Measurements from ENCODE around the gene AOPEP. TPM values are rescaled to one million over a fixed set of nuclear protein-coding genes. Genes with fewer than 3 reads are reported as not detected.

Gene AOPEP
- total RNA-seq, 1 experiment from 2014 or later, result 79.5 TPM

DNA sequence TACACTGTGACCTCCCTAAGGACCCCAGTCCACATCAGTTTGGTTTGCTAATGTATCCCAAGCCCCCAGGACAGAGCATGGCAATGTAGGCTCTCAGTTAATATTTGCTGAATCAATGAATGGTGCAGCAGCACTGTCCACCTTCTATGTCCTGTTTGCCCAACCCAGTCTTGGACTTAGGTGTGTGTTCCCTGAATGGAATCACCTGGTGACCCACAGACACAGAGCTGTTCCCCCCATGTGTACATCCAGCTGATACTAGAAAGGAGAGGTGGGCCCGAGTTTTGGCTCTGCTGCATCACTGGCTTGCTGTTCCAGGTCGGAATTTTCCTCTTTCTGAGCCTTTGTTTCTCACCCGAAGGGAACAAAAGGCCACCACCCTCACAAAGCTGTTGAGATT lies 180.2 kb downstream of the AOPEP start:
- Histone ChIP-seq H3K36me3 (no peaks in the 10 kb centered on the region), H3K9me3 (replicated peaks) (no peaks in the 10 kb centered on the region), H3K4me3 (no peak overlapping the region), H3K4me1 (peaks cover 32% of the 10 kb centered on the region), H3K27ac (no peak overlapping the region), H3K27me3 (no peaks in the 10 kb centered on the region)
- no peak for DNase-seq

DNA sequence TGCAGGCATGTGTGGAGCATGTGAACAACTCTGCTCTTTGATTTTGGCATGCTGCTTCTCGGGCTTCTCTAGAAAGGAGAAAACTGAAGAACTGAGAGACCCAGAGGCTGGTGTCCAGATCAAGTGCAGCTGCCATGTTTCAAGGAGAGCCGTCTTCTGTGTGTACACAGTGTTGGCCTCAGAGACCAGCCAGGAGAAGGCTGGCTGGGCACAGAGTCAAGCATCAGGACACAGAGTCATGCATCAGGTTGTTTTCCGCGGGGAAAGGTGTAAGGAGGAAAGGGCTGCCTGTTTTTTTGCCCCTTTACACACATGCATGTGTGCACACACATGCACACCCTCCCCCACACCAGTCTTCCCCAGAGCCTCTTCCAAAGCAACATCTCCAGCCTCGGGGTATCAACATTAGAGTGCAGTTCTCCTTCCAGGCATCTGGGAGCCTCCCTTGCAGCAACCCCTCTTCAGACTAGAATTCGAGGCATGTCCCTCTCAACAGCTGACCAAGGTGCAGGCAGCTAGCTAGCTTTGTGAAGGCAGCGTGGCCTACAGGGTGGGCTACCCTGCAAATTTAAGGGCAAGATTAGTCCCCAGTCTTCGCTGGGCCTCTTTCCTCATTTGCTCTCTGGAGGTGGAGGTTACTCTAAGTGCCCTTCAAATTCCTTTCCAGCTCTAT lies 180.9 kb downstream of the AOPEP start:
- Histone ChIP-seq H3K36me3 (no peaks in the 10 kb centered on the region), H3K27ac (peak overlapping the region; percentile 24), H3K4me1 (peaks cover 32% of the 10 kb centered on the region), H3K4me3 (no peak overlapping the region), H3K9me3 (replicated peaks) (no peaks in the 10 kb centered on the region), H3K27me3 (no peaks in the 10 kb centered on the region)
- DNase-seq, result peak in 1 of 2 experiments; percentile 46

DNA sequence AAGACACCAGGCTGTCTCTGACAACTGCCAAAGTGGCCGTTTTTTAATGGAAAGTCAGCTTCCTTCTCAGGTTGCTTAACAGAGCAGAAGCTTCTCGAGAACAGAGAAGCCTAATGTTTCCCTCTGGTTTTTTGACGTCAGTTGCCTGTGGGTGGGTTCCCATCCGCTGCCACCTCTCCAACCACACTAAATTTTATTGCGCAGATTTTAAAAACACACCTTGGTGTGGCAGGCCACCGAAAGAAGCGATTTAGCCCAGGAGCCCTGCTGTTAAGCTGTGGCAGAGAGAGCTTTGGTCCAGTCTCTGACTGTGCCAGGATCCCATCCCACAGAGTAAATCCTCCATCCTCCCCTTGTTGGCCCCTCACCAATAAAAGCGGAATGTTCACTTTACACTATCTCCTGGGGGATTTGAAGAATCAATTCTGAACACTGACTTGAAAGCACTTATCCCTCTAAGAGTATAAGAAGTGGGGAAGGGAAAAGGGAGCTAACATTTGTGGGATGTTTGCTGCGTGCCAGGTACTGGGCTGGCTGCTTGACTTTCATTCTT lies 181.6 kb downstream of the AOPEP start:
- DNase-seq, result peak in 1 of 2 experiments; percentile 62
- no peaks in the 10 kb centered on the region for H3K9me3 ChIP-seq (replicated peaks)
- H3K36me3 ChIP-seq, result no peaks in the 10 kb centered on the region
- H3K27ac ChIP-seq, result peak overlapping the region; percentile 24
- H3K4me1 ChIP-seq, result peaks cover 37% of the 10 kb centered on the region
- H3K4me3 ChIP-seq, result no peak overlapping the region
- no peaks in the 10 kb centered on the region for H3K27me3 ChIP-seq

DNA sequence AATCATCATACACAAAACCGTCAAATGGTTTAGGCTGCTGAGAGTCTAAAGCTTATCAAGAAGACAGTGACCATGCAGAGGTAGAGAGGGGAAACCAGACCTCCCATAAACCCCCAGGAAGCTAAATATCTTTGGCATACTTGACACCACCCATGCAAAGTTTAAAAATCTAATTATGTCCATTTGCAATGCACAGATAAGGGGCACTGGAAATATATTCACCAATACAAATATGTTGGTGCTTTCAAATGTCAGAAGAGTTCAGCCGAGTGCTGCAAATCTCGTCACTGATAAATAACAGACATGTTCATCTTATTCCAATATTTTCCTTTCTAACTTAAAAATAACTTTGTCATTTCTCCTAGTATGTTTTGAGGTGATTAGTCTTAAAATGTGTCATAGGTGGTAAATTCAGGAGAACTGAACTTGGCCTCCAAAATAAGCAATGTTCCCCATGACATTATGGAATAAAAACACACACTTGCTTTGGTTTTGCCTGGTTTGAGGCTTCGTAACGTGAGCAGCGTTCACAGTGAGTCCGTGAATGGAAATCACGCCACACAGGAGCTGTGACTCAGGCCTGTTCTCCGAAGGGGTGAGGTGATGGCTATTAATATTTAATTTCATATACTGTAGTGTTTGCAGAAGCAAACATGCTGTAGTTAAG lies 182.2 kb downstream of the AOPEP start:
- no peak overlapping the region for H3K27ac ChIP-seq
- no peak for DNase-seq
- no peaks in the 10 kb centered on the region for H3K36me3 ChIP-seq
- no peaks in the 10 kb centered on the region for H3K27me3 ChIP-seq
- H3K4me3 ChIP-seq, result no peak overlapping the region
- peaks cover 43% of the 10 kb centered on the region for H3K4me1 ChIP-seq
- no peaks in the 10 kb centered on the region for H3K9me3 ChIP-seq (replicated peaks)

DNA sequence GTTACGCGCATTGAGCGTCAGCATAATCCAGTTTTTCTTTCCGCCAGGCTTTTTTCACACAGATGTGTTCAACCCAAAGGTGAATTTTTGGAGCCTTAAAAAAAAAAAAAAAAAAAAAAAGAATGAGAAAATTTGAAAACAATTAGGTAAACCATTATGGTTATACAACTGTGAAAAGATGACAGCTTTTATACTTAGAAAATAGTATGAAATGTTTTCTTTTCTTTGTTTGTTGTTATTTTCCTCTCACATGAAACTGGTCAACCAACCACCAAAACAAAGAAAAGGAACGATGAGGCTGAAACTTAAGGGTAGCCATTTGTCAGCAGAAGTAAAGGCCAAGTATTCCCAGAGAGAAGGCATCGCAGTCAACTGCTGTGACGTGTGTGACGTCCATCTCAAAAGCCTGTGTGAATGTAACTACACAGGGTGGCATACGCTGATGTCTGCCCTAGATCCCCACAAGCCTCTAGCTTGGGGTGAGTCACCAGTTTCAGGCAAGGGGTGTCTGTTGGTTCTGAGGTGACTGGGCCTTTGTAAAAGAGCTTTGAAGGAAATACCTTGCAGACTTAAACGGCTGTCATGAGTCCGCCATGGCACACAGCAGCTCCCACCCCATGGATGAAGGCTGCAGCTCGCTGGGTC lies 182.9 kb downstream of the AOPEP start:
- Histone ChIP-seq H3K4me3 (no peak overlapping the region), H3K27me3 (no peaks in the 10 kb centered on the region), H3K27ac (no peak overlapping the region), H3K36me3 (no peaks in the 10 kb centered on the region), H3K4me1 (peaks cover 50% of the 10 kb centered on the region), H3K9me3 (replicated peaks) (no peaks in the 10 kb centered on the region)
- no peak for DNase-seq

DNA sequence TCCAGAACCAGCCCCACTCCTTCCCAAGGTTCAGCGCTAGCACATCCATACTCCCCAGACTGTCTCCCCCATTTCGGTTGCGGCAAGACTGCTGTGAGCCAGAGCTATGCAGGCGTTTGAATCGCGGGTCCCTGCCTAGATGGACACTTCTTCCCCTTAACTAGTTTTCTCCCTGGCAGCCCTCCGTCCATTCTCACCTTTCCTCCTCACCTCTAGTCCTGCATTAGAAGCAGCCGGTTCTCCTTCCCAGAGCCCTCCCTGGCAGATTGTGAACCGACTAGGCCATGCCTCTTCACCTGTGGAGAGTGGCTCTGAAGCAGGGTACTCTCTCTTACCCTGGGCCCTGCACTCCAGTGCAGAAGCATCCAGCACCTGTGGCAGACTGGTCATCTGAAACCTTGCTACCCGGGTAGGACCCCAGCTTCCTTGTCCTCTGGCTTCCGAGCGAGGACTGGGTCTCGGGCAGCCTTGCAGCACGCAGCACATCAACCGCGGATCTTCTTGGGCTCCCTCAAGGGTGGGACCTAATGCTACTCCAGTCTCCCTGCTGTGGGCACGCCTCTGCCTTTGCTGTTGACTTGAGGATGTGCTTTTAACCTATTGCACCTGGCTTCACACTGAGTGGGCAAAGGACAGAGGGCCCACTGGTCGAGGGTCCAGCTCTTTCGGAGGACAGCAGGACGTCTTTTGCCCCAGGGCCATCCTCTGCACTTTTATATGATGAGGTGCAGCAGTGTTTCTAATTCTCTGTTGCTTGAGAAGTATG lies 183.6 kb downstream of the AOPEP start:
- Histone ChIP-seq H3K27me3 (no peaks in the 10 kb centered on the region), H3K4me3 (no peak overlapping the region), H3K4me1 (peaks cover 57% of the 10 kb centered on the region), H3K27ac (no peak overlapping the region), H3K9me3 (replicated peaks) (no peaks in the 10 kb centered on the region), H3K36me3 (no peaks in the 10 kb centered on the region)
- no peak for DNase-seq

DNA sequence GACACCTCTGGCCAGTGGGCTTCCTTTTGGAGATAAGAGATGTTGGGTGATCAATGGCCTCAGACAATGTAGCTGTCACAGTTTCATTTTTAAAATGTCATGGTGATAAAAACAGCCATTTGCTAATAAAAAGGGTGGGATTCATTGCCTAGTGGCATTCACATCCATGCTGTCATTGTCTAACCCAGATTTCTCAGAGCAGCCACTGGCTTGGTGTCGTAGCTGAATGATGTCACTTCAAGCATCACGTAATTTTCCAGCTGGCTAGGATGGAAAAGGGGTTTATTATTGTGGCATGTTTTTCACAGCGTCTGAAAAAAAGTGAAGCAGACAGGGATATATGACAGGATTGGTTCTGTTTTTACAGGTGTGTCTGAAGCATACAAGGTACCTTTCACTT lies 184.7 kb downstream of the AOPEP start:
- Histone ChIP-seq H3K27ac (no peak overlapping the region), H3K27me3 (no peaks in the 10 kb centered on the region), H3K36me3 (no peaks in the 10 kb centered on the region), H3K4me1 (peaks cover 59% of the 10 kb centered on the region), H3K4me3 (no peak overlapping the region), H3K9me3 (replicated peaks) (no peaks in the 10 kb centered on the region)
- peak in 1 of 2 experiments; percentile 45 for DNase-seq

DNA sequence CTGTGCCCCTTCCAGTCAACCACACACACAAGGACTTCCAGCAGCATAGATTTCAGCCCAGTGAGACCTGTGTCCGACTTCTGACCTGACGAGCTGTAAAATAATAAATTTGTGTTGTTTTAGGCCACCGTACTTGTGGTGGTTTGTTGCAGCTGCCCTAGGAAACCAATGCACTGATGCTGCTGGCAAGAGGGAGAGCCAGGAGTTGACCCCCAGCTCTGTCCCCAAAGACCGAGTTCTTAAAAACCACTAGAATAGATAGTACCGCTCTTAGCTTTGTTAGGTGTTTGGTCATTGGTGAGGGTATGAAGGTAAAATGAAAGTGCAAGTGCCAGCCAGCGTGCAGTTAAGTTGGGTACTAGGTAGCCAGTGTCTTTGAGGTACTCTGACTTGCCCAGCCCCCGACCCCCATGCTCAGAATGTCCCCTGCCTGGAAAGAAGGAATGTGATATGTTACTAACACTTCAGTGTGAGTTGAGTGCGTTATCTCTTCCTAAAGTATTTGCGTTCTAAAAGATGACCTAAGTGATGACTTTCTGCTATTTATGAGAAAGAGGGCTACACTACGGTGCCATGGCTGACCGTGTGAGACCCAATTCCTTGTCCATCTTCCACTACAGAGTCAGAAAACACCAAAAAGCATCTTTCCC lies 185.6 kb downstream of the AOPEP start:
- Histone ChIP-seq H3K4me3 (no peak overlapping the region), H3K27ac (peak overlapping the region; percentile 63), H3K36me3 (no peaks in the 10 kb centered on the region), H3K9me3 (replicated peaks) (no peaks in the 10 kb centered on the region), H3K4me1 (peaks cover 64% of the 10 kb centered on the region), H3K27me3 (no peaks in the 10 kb centered on the region)
- DNase-seq, result no peak

DNA sequence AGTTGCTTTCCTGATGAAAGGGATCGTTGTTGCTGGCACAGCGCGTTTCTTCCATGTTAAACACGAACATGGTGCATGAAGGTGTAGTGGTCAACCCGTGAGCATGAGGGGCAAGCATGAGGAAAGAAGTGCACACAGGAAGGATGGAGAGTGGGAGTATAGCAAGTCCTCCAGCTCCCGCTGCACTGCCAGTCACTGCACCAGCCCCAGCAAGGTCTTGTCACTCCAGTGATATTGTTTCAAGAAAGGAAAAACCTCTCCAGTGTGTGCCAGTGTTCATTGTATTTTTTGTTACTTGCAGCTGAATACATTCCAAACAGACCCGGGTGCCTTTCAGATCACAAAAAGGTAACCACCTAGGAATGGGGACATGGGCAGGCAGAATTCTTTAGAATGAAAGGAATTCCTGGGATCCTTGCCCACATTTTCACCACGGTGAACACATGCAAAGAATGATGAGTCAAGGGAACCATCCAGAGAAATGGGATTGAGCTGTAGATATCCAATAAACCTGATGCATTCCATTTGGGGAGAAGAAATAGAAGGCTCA lies 186.3 kb downstream of the AOPEP start:
- Histone ChIP-seq H3K9me3 (replicated peaks) (no peaks in the 10 kb centered on the region), H3K27ac (peak overlapping the region; percentile 63), H3K27me3 (no peaks in the 10 kb centered on the region), H3K4me3 (no peak overlapping the region), H3K36me3 (no peaks in the 10 kb centered on the region), H3K4me1 (peaks cover 61% of the 10 kb centered on the region)
- DNase-seq, result peak; percentile 81 to 82

DNA sequence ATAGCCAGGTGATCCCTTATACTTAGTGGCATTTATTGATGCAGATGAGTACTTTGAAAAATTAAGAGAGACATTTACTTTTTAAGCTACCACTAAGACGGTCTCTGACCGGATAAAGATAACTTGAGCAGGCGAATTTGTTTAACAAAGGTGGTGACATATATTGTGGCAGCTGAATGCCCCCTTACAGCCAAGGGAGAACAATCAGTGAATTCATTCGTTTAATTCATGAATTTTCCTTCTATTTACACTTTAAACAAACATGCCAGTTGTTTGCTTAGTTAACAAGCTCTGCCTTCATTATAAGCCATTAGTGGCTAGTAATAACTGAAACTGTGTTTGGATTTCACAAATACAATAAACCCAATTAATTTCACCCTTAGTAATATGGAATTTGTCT lies 187.1 kb downstream of the AOPEP start:
- Histone ChIP-seq H3K4me3 (no peak overlapping the region), H3K4me1 (peaks cover 54% of the 10 kb centered on the region), H3K9me3 (replicated peaks) (no peaks in the 10 kb centered on the region), H3K36me3 (no peaks in the 10 kb centered on the region), H3K27ac (peak overlapping the region; percentile 63), H3K27me3 (no peaks in the 10 kb centered on the region)
- DNase-seq, result peak; percentile 36 to 65

DNA sequence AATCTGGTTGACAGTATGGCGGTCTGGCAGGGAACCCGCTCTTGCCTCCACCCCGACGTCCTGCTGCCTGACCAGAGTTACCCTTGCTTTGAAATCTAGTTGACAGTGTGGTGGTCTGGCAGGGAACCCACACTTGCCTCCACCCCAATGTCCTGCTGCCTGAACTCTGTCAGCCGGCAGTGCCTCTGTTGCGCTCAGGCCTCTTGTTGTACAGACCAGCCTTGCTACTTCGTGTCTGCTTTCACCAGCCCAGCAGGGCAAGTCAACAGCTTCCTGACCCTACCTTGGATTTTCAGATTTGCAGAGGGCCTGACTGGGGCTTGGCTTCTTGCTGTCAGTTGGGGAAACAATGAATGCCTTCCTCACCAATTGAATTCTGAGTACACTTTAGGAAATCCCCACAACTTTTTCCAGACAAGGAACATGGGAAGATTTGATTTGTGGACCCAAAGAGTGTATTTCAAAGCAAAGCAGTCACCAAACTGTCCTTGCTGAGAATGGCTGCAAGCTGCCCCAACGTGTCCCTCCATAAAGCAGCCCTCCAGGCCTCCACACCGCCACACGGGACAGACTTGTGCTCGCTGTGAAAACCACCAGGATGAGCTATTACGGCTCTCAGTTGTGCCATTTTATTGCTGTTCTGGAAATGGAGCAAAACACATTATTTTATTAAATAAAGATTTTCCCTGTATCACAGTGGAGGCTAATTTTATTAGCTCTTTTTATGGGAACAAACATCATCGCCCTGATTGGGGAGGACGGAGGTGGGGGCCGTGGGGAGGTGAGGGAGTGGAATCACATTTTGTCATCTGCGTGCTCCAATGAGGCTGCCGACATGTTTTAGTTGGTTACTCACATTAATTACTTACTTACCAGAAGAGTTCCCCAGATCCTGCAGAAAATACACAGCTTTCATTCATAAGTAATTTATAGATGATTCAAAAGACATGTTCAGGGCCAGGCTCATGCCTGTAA lies 189.3 kb downstream of the AOPEP start:
- Histone ChIP-seq H3K36me3 (no peaks in the 10 kb centered on the region), H3K27me3 (no peaks in the 10 kb centered on the region), H3K4me1 (peaks cover 57% of the 10 kb centered on the region), H3K9me3 (replicated peaks) (no peaks in the 10 kb centered on the region), H3K4me3 (no peak overlapping the region), H3K27ac (no peak overlapping the region)
- DNase-seq, result no peak

DNA sequence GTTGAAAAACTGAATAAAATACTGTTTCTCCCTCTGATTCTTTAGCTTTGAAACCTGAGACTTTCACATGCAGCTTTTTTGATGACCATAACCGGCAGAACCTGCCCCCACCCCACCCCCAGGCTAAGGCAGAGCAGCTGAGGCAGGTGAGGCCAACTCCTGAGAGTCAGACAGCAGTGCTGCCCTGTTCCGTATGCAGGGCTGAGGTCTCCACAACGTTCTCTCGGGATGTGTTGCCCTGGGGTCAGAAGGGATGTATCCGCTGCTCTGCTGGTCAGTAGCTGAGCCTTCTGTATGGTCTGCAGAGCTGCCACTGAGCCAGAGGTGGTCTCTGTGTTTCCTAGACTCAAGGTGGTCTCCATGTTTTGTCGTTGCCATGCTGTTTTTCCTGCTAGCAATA lies 190.5 kb downstream of the AOPEP start:
- Histone ChIP-seq H3K36me3 (no peaks in the 10 kb centered on the region), H3K27me3 (no peaks in the 10 kb centered on the region), H3K4me3 (no peak overlapping the region), H3K27ac (no peak overlapping the region), H3K9me3 (replicated peaks) (no peaks in the 10 kb centered on the region), H3K4me1 (peaks cover 58% of the 10 kb centered on the region)
- DNase-seq, result peak; percentile 52 to 62

DNA sequence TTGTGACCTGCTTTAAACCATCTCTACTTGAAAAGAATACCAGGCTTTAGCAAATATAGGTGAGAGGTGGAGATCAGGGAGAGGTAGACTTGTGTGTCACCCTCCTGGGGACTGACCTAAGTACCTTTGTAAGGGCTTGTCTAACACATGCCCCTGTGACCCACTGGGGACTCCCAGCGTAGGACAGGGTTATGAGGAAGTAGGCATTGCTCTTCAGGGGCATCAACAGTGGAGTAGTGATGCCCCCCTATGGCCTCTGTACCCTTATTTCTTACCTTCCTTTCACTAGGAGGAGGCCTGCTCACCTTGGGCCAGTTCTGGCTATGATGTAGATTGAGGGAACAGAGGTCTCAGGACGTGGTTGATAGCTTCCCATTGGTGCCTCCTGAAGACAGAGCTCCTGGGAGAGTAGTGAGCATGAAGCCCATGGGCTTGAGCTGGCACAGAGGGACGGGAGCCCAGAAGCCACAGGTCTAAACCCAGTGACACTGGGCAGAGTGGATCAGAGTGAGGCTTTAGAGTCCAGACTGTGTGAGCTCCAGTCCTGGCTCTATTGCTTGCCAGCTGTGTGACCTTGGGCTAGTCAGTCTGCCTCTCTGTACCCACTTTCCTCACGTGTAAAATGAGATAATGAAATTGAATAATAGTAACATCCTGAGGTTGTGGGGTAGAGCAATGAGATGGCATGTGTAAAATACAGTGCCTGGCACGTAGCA lies 191.7 kb downstream of the AOPEP start:
- DNase-seq, result no peak
- H3K27ac ChIP-seq, result no peak overlapping the region
- peaks cover 57% of the 10 kb centered on the region for H3K4me1 ChIP-seq
- no peak overlapping the region for H3K4me3 ChIP-seq
- no peaks in the 10 kb centered on the region for H3K27me3 ChIP-seq
- H3K9me3 ChIP-seq (replicated peaks), result no peaks in the 10 kb centered on the region
- H3K36me3 ChIP-seq, result no peaks in the 10 kb centered on the region

Measured in SJCRH30 (cell line).